Chondrocyte (in vitro differentiated cells): Measurements from ENCODE around the gene VWA1. TPM values are rescaled to one million over a fixed set of nuclear protein-coding genes. Genes with fewer than 3 reads are reported as not detected.
"Not testable (repeated sequence)": the region's sequence is repeated elsewhere in the genome, so short reads cannot be mapped to it uniquely, and the experiment has no call there.

Experiments
- DNase-seq: peaks from one replicate; pipeline ENCODE4 v3.0.0; 2021; ENCODE audit warnings: mixed read lengths, low spot score
- H3K27ac Mint-ChIP-seq: one replicate; pipeline ENCODE4 v1.8.0; 2021; ENCODE audit warnings: mild to moderate bottlenecking, moderate library complexity, mixed read lengths; ENCODE audit not compliant: unreplicated experiment
- H3K27me3 Mint-ChIP-seq: 2 replicates; pipeline ENCODE4 v1.8.0; 2021; ENCODE audit warnings: low read depth, mixed read lengths
- H3K36me3 Mint-ChIP-seq: 2 replicates; pipeline ENCODE4 v1.8.0; 2021; ENCODE audit warnings: low read depth, mixed read lengths
- H3K4me1 Mint-ChIP-seq: 2 replicates; pipeline ENCODE4 v1.8.0; 2021; ENCODE audit warnings: low read depth, mild to moderate bottlenecking, mixed read lengths
- H3K4me3 Mint-ChIP-seq: one replicate; pipeline ENCODE4 v1.8.0; 2021; ENCODE audit warnings: mild to moderate bottlenecking, moderate library complexity, mixed read lengths; ENCODE audit not compliant: unreplicated experiment
- H3K9me3 Mint-ChIP-seq: 2 replicates; pipeline ENCODE4 v1.8.0; 2021; ENCODE audit warnings: low read depth, mixed read lengths
- CTCF ChIP-seq: fragments of 200-600 bp; sonication (generic); IDR thresholded peaks from 2 replicates; pipeline ENCODE4 v1.5.0; 2021; ENCODE audit warnings: antibody characterized with exemption, mild to moderate bottlenecking, moderate library complexity
- total RNA-seq: library from RNA; stranded (reverse); gene quantifications from 3 replicates; pipeline ENCODE4 v1.2.1, GENCODE V29; 2021

VWA1 gene
- total RNA-seq, 1 donor from 2014 or later: 24.3 TPM

GRCh38 chr1:1427820-1428148 is 7.7 kb upstream of the VWA1 start:
- H3K27me3 Mint-ChIP-seq: no peaks in the 10 kb centered on the region
- no peaks in the 10 kb centered on the region for H3K36me3 Mint-ChIP-seq
- no peak for DNase-seq
- H3K9me3 Mint-ChIP-seq: no peaks in the 10 kb centered on the region
- H3K4me3 Mint-ChIP-seq: no peak overlapping the region
- TF ChIP-seq CTCF: no peak
- H3K4me1 Mint-ChIP-seq: peaks cover 28% of the 10 kb centered on the region
- no peak overlapping the region for H3K27ac Mint-ChIP-seq

- no peak for TF ChIP-seq CTCF
- Mint-ChIP-seq H3K9me3 (no peaks in the 10 kb centered on the region), H3K4me3 (peak overlapping the region; percentile 41), H3K27ac (no peak overlapping the region), H3K36me3 (no peaks in the 10 kb centered on the region), H3K27me3 (no peaks in the 10 kb centered on the region), H3K4me1 (peaks cover 31% of the 10 kb centered on the region)
- peak; percentile 81 for DNase-seq
These were observed 7.3 kb upstream of the VWA1 start for GRCh38 chr1:1428174-1428573.

- H3K9me3 Mint-ChIP-seq, H3K27ac Mint-ChIP-seq, H3K4me3 Mint-ChIP-seq, H3K27me3 Mint-ChIP-seq, H3K36me3 Mint-ChIP-seq, DNase-seq: not testable (repeated sequence)
- peaks cover 36% of the 10 kb centered on the region for H3K4me1 Mint-ChIP-seq
These were observed 6.5 kb upstream of the VWA1 start for GRCh38 chr1:1428967-1429366.

- TF ChIP-seq CTCF: no peak
- peaks cover 39% of the 10 kb centered on the region for H3K4me1 Mint-ChIP-seq
- H3K27me3 Mint-ChIP-seq: no peaks in the 10 kb centered on the region
- H3K36me3 Mint-ChIP-seq: no peaks in the 10 kb centered on the region
- H3K9me3 Mint-ChIP-seq: no peaks in the 10 kb centered on the region
- H3K4me3 Mint-ChIP-seq: no peak overlapping the region
- peak overlapping the region; percentile 90 for H3K27ac Mint-ChIP-seq
- no peak for DNase-seq
These were observed 5.8 kb upstream of the VWA1 start for GRCh38 chr1:1429671-1430073.

- peak; percentile 53 for TF ChIP-seq CTCF
- peaks cover 43% of the 10 kb centered on the region for H3K4me1 Mint-ChIP-seq
- H3K9me3 Mint-ChIP-seq: no peaks in the 10 kb centered on the region
- no peak overlapping the region for H3K4me3 Mint-ChIP-seq
- DNase-seq: peak; percentile 93
- H3K27ac Mint-ChIP-seq: peak overlapping the region; percentile 90
- H3K36me3 Mint-ChIP-seq: no peaks in the 10 kb centered on the region
- no peaks in the 10 kb centered on the region for H3K27me3 Mint-ChIP-seq
These were observed 5.1 kb upstream of the VWA1 start for GRCh38 chr1:1430114-1430982.
